ENCODE measurements around the gene BET1L.
"Not testable (repeated sequence)": the region's sequence is repeated elsewhere in the genome, so short reads cannot be mapped to it uniquely, and the experiment has no call there.

Gene BET1L

DNA sequence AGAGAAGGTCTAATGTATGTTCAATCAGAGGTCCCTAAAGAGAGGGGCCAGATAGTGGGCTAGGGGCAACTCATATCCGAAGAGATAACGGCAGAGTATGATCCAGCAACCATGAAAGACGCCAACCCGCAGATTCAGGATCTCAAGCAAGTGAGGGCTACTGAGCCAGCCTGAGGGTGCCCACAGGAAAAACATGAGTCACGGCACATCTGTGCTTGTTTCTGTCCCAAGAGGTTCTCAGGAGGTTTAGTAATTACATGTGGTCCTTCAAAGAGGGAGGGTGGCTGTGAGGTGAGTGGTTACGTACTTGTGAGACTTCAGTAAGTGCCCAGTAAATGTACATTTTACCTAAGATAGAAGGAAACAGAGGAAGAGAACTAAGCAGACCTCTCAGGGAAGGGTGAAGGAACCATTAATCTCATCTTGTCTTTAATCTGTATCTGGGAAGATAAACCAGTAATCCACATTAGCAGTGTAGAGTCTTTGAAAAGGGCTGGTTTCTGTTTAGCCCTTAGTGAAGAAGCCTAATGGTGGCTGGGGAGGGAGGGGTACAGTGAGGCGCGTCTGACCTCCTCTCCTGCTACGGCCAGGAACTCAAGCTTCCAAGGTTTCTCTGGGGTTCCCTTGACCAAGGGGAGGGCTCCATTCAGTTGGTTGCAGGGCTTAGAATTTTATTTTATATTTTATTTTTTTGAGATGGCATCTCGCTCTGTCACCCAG lies 18.7 kb upstream of the BET1L start:
- no peak for DNase-seq

DNA sequence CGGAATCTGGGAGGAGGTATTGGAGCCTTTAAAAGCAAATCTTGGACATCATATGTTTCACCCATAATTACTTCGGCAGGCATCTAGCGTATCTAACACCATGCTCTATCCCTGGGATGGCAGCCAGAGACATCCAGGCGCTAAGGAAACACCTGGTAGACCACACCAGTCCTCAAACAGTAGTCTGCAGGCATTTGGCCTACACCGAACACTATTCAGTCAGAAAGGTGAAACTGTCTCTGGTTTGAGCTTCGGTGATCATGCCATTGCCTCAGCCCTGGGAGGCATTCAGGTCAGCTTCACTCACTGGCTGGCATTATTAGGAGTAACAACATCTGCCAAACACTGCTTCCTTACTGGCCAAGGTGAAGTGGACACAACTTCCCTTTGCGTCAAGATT lies 17.2 kb upstream of the BET1L start:
- DNase-seq = no peak

DNA sequence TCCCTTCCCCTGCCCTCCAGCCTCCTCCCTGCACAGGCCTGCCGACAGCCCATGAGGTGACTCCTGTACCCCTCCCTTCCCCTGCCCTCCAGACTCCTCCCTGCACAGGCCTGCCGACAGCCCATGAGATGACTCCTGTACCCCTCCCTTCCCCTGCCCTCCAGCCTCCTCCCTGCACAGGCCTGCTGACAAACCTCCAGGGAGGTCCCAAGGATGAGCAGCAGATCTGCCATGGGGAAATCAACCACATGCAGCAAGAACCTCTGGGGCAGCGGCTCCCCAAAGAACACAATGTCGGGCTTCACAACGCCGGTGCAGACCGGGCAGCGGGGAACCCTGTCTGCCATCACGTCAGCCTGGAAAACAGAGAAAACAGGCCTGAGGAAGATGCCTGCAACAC lies 16.7 kb upstream of the BET1L start:
- no peak for DNase-seq

DNA sequence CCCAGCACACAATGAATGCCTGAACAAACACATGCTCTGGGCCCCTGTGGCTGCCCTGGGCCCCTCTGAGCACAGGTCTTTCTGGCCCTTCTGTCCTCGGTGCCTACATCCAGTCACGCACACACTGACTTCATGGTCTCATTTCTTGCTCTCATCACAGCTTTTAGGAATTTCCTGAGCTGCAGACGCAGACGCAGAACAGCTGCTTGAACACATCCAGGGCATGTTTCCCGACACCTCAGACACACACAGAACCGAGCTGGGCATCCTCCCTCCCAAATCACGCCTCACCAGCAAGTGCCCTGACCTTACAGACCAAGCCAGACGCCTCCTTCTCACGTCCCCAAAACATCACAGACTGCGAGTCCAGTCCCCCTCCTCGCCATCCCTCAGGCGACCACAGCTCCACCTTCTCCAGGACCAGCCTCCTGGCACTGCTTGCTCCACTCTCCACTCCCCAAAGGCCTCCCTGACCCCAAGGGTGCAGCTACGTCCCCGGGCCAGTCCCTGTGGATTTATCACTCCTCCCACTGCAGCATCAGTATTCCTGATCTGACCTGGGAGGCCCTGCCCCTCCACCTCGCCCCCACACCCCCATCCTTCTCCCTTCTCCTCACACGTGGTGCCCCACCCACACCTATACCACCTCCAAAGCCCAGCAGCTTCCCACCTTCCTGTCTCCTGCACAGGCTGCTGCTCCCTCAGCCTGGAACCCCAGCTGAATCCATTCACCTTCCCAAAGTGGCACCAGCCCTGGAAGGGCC lies 16.0 kb upstream of the BET1L start:
- DNase-seq = no peak

DNA sequence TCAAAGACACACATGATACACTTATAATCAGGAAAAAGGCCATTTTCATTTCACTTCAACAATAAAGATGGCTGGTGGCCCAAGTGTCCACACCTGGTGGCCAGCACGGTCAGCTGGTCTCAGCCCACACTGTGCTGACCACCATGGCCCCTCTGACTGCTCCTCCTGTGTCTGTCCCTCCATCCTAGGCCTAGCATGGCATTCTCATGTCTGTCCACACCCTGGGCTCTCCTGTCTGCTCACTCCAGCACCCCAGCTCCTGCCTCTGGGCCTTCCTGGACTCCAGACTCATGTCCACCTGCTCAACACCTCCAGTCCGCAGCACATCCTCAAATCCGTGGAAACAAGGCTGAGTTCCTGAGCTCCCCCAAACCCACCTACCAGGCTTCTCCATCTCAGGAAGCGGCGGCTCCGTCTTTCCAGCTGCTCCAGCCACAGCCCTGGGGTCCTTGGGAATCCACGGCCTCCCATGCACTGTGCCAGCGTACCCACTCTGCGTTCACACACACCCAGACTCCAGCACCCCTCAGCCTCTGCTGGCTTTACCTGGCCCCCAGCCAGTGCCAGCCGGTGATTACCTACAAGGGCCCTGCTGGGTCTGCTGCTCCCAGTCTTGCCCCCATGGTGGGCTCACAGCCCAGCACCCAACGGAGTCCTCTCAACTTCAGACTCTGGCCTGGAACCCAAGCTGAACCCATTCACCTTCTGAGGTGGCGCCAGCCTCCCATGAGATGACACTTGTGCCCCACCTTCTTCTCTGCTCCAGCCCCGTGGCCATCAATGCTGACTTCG lies 15.0 kb upstream of the BET1L start:
- no peak for DNase-seq

DNA sequence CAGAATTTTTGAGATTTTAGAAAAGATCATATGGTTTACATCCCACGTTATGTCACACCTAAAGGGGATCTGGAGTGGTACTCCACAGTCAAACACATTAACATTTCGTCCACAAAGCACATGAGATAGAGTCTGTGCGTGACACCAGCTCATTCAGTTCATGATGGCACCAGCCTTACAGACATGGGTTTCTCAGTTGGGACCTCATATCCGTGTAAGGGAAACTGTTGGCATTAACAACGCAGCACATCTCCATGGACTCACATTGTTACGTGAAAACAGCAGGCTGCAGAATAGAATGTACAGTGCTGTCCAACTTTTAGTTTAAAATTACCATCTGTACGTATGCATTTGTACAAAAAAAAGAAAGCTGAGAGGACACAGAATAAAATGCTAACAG lies 14.3 kb upstream of the BET1L start:
- no peak for DNase-seq

DNA sequence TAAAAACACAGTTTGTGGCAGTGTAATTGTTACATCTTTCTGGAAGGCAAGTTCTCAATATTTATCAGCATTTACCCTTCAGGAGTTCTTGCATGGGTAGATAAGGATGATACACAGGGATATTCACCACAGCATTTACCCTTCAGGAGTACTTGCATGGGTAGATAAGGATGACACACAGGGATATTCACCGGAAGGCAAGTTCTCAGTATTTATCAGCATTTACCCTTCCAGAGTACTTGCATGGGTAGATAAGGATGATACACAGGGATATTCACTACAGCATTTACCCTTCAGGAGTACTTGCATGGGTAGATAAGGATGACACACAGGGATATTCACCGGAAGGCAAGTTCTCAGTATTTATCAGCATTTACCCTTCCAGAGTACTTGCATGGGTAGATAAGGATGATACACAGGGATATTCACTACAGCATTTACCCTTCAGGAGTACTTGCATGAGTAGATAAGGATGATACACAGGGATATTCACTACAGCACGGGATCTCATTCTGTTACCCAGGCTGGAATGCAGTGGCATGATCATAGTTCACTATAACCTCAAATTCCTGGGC lies 13.5 kb upstream of the BET1L start:
- not testable (repeated sequence) for DNase-seq

DNA sequence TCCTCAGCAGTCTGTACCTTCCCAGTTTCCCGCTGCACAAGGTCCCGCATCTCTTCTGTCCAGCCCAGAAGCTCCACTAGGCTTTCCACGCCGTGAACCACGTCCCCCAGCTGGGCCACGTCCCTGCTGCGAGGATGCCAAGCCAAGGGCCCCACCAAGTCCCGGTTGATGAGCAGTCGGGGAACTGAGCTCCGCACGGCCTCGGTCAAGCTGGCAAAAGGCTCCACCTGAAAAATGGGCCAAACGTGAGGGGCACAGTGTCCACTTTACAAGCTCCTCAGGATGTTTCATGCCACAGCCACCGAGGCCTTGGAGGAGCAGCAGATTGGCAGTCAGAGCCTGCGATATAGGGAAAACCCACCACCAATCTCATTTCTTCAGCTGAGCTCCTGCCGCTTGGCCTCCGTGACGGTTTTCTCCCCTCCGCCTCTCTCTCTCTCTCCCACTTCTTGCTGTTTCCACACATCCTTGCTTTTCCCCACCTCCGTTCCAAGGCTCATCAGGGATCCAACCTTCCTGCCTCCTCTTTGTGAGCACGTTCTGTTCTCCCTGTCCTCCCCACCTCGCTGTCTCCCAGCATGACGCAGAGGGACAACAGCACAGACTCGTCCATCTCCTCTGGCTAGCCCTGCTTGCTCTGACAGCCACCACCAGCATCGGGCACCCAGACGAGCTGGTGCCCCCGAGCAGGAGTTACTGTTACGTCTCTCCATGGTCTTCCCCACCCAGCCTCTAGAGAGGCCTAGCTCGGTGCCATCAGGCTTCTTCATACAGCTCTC lies 11.8 kb upstream of the BET1L start:
- DNase-seq = no peak

DNA sequence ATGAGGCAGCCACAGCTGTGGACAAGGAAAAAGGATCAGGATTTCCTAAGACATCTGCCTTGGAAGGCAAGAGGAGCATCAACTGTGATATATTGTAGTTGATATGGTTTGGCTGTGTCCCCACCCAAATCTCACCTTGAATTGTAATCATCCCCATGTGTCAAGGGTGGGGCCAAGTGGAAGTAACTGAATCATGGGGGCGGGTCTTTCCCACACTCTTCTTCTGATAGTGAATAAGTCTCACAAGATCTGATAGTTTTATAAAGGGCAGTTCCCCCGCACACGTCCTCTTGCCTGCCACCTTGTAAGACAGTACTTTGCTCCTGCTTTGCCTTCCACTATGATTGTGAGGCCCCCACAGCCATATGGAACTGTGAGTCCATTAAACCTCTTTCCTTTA lies 10.5 kb upstream of the BET1L start:
- DNase-seq = no peak

DNA sequence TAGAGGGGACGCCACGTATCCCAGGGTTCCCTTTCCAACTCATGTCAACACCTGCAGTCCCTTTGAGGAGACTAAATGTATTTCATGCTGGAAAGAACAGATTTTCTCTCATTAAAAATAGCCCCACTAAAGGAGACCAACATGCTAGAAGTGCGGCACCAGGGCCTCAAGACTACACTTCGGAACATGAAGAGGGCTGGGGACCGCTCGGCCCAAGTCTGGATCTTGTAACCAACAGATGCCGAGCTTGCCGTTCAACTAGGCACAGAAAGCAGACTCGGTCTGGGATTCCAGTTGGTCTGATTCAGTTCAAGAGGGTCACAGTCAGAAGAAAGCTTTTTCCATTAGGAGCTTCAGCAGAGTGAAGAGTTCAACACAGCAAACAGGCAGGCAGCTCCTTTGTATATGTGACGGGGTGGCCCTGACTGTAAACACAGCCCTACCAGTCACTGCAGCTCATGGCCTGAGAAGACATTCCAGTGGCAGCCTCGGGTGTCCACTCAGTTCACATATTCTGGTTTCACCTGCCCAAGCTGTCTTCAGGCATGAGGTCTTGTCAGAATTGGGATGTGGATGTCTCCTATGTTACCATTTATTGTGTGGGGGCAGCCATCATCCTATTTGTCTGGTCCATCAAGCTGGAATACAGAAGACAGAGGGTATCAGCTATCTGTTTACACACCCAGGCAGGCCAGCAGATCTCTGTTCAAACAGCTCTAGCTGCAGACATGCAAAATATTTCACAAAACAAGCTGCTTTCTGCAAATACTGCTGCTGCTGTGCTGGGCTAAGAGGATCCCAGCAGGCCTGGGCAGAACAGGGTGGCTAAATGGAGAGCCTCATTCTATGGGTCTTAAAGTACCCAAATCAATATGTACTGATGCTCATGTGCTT lies 9.1 kb upstream of the BET1L start:
- DNase-seq = no peak

DNA sequence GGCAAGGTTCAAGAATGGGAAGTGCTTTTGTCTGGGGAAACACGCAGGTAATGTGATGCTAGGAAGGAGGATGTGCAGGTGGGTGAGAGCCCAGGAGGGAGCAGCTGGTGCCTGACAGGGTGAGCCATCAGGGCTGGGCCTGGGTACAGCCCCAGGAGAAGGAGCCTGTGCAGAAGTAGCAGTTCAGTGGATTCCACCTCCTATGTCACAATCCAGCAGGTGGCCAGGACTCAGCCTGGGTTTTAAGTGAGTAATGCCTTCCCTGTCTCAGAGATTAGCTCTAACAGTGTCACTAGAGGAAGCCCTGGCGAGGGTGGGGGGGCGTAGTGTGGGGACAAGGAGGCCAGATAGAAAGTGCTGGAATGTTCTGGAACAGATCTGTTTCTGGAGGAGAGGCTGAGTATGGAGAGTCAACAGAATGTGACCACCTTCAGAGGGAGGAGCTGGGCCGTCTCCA lies 8.4 kb upstream of the BET1L start:
- no peak for DNase-seq

DNA sequence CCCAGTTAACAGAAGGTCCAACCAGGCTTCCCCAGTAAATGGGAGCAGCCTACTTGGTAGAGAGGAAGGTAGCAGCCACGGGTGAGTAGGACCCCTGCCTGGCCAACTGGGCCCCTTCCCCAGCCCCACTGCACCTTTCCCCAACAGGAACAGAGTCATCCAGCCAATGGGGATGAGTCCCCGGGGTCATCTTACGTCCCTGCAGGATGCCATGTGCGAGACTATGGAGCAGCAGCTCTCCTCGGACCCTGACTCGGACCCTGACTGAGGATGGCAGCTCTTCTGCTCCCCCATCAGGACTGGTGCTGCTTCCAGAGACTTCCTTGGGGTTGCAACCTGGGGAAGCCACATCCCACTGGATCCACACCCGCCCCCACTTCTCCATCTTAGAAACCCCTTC lies 6.9 kb upstream of the BET1L start:
- DNase-seq = no peak

DNA sequence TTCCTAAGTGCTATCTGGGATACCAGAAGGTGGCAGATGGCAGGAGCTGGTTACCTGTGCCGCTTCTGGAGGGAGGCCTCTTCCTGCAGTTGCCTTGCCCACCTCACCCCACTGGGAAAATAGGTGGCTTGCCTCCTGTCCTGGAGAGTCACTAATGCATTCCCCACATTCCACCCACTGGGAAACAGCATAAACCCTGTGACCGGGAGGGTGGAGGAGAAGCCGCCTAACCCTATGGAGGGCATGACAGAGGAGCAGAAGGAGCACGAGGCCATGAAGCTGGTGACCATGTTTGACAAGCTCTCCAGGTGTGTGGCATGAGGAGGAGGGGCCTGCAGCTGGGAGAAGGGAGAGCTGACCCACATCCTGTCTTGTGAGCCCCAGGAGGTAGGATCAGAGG lies 5.9 kb upstream of the BET1L start:
- DNase-seq = no peak

DNA sequence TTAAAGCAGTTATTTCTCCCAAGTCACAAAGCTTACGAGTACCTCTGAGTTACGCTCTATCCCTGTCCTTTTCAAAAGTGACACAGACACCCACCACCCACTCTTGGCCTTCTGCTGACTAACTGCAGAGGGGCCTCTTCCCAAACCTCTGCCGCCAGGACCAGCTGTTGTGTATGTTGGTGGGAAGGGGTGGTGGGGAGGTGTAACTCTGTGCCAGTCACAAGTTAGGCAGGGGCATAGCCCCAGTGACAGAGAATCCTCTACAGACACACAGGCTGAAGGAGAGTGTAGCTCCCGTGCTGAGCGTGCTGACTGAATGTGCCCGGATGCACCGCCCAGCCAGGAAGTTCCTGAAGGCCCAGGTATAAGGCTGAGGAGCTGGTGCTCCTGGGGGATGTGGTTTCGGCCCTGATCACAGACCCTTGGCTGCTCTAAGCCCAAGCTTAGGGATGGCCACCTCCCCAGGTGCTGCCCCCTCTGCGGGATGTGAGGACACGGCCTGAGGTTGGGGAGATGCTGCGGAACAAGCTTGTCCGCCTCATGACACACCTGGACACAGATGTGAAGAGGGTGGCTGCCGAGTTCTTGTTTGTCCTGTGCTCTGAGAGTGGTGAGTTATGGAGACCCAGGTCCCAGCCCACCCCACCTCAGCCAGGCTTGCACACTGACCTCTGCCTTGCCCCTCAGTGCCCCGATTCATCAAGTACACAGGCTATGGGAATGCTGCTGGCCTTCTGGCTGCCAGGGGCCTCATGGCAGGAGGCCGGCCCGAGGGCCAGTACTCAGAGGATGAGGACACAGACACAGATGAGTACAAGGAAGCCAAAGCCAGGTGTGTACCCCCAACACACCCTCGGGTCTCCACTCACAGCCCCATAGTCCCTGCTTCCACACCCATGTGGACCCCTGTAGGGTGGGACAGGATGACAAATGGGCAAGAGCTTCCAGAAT lies 5.2 kb upstream of the BET1L start:
- no peak for DNase-seq

DNA sequence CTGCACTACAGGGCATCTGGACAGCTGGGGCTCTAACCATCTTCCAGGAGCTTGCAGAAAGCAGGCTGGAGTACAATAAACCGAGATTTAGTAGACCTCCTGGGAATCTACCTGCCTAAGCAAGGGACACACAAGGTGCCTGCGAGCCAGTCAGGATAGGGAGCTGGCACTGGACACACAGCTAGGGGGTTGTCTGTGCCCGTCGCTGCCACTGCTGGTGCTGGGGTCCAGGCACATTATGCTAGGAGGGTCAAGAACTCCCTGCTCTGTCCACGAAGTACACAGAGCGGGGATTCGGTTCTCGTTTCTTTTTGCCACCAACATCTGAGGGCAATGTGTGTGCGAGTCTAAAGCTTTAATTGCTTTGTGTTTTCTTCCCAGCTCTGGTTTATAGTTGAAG lies 4.5 kb upstream of the BET1L start:
- DNase-seq = no peak

DNA sequence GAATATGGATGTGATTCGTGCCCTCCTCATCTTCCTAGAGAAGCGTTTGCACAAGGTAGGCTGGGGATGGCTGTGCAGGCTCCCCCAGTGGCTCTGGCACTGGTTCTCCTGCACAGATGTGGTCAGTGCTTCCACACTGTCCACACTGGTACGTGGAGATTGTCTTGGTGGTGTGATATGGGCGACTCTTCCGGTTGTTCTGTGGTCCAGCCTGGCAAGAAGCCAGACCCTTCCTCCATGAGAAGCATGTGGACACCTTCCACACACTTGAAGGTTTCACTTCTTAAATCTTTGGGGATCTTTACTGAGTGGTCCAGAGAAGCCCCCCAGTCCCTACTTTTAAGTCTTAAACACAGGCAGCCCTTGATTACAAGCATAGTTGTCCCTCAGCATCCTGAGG lies 4.1 kb upstream of the BET1L start:
- no peak for DNase-seq

DNA sequence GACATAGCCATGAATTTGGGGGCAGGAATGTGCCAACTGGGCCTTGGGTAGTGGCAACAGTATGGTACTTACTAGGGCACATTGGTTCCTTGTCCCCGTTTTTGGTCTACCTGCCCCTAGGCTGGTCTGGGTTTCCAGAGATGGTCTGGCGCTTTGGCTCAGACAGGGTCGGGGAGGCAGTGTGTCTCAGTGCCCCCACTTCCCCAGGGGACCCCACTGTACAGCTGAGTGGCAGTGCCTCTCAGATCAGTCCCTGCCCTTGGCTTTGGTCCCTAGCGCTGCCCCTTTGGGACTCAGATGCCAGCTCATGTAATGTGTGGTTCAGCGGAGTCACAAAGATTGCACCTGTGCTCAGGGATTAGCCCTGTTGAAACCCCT lies 3.6 kb upstream of the BET1L start:
- DNase-seq = no peak

DNA sequence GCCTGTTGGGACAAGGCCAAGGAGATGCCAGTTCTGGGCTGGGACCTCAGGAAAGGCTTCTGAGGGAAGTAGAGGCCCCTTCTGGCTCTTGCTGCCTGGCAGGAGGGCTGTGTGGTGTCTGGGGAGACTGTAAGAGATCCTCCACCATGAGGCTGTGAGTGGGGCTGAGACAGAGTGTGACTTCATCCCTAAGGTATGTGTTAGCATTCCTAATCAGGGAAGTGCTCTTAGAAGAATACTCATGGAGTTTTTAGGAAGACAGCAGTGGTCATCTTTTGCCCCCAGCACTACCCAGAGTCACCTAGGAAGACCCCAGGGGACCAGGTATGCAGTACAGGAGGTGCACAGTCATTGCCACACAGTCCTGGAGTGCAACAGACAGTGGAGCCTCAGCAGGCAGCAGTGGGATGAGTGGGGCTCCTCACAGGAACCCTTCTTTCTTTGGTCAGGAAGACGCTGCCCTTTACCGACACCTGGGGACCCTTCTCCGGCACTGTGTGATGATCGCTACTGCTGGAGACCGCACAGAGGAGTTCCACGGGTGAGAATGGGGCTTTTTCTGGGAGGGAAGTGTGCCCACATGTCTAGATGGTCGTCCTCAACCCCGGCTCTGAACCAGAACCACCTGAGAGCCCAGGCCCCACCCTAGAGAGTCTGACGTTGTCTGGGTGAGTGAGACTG lies 3.1 kb upstream of the BET1L start:
- DNase-seq = no peak

DNA sequence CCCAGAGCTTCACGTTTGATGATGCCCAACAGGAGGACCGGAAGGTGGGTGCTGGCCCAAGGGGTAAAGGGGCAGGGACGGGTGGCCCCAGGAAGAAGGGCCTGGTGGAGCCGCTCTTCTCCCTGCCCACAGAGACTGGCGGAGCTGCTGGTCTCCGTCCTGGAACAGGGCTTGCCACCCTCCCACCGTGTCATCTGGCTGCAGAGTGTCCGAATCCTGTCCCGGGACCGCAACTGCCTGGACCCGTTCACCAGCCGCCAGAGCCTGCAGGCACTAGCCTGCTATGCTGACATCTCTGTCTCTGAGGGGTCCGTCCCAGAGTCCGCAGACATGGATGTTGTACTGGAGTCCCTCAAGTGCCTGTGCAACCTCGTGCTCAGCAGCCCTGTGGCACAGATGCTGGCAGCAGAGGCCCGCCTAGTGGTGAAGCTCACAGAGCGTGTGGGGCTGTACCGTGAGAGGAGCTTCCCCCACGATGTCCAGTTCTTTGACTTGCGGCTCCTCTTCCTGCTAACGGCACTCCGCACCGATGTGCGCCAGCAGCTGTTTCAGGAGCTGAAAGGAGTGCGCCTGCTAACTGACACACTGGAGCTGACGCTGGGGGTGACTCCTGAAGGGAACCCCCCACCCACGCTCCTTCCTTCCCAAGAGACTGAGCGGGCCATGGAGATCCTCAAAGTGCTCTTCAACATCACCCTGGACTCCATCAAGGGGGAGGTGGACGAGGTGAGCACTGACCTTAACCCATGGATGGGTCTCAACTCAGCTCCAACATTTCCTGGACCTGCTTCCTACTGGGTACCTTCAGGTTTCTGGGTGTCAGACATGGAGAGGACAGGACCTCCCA lies 2.3 kb upstream of the BET1L start:
- no peak for DNase-seq
